Epithelial cell of proximal tubule (primary cell): Measurements from ENCODE around the gene TFPI. TPM values are rescaled to one million over a fixed set of nuclear protein-coding genes. Genes with fewer than 3 reads are reported as not detected.
"Not testable (repeated sequence)": the region's sequence is repeated elsewhere in the genome, so short reads cannot be mapped to it uniquely, and the experiment has no call there.

Experiments used
- DNase-seq: peaks from one replicate; pipeline ENCODE4 v3.0.0-alpha.2; 2011; ENCODE audit warnings: low read depth
- H3K4me3 ChIP-seq: 2 replicates; pipeline ENCODE4 v1.5.1; 2011; ENCODE audit warnings: low read depth, mild to moderate bottlenecking, low read length
- total RNA-seq: library from RNA; depleted of rRNA; stranded (reverse); fragments of >200 nt; gene quantifications from 2 replicates; pipeline ENCODE4 v1.2.3, GENCODE V29; 2015
- TF ChIP-seq, protein P1 (sequence below): conservative IDR thresholded peaks from 2 replicates; pipeline ENCODE4 v1.5.1; 2012; ENCODE audit warnings: low read depth, mild to moderate bottlenecking, low read length

The TFPI gene
- total RNA-seq, 1 donor from 2014 or later: 99.7 TPM

DNA sequence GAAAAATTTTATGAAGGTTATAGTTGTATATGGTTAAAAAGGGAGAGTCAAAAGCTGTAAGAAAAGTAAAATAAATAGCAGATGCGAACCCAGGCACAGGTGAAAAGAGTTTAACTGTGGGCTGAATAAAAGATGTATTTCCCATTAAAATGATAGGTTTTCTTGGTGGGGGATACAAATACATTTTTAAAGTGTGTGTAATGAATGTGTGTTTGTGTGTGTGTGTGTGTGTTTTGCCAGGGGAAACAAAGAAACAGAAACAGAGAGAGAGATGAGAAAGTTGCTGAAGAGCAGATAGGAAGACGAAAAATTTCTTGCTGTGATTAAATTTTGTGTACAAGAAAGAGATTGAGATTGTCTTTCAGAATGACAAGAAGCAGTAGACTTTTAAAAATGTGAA is 12.1 kb downstream of the TFPI start:
- DNase-seq: no peak
- no peak overlapping the region for H3K4me3 ChIP-seq
- TF ChIP-seq, protein P1, sequence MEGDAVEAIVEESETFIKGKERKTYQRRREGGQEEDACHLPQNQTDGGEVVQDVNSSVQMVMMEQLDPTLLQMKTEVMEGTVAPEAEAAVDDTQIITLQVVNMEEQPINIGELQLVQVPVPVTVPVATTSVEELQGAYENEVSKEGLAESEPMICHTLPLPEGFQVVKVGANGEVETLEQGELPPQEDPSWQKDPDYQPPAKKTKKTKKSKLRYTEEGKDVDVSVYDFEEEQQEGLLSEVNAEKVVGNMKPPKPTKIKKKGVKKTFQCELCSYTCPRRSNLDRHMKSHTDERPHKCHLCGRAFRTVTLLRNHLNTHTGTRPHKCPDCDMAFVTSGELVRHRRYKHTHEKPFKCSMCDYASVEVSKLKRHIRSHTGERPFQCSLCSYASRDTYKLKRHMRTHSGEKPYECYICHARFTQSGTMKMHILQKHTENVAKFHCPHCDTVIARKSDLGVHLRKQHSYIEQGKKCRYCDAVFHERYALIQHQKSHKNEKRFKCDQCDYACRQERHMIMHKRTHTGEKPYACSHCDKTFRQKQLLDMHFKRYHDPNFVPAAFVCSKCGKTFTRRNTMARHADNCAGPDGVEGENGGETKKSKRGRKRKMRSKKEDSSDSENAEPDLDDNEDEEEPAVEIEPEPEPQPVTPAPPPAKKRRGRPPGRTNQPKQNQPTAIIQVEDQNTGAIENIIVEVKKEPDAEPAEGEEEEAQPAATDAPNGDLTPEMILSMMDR: no peak

DNA sequence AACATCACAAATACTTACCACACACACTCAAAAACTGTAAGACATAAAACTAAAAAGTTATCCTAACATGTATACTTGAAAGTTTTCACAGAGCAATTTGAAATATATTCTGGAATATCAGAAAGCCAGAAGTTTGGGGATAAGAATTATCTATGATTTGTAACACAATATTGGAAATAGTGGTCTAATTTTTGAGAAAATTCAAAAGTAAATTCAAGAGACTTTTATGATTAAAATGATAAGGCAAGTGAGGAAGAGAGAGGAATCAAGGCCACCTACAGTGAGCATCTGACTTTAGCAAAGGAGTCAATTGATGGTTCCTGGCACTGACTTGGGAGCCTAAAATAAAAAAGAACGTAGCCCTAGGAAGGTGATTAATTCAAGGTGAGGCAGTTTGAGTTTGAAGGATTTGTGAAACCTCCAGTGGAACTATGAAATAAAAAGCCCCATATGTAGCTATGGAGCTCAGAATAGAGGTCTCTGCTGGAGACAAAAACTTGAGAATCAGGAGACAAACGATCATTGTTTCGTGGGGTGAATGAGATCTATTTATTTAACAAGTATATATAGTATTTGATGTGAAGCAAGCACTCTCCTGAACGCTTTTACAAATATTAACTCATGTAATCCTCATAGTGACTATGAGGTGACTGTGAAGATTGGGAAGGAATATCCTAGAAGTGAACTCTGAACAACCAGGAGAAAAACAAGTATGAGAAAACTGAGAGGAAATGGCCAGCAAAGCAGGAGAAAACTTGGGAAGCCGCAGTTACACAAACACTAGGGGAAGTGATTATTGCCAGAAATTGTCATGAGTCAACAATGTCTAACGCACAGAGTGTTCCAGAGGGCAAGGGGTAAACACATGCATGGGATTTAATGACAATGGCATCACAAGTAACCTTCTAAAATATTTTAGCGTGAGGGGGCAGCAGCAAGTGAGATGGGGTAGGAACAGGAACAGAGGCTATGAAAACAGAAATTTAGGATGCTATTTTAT is 12.8 kb downstream of the TFPI start:
- peak overlapping the region; percentile 9 for H3K4me3 ChIP-seq
- TF ChIP-seq, protein P1: no peak
- DNase-seq: peak; percentile 81

DNA sequence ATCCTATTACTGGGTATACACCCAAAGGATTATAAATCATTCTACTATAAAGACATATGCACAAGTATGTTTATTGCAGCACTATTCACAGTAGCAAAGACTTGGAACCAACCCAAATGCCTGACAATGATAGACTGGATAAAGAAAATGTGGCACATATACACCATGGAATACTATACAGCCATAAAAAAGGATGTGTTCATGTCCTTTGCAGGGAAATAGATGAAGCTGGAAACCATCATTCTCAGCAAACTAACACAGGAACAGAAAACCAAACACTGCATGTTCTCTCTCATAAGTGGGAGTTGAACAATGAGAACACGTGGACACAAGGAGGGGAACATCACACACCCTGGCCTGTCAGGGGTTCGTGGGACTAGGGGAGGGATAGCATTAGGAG is 16.0 kb downstream of the TFPI start:
- not testable (repeated sequence) for H3K4me3 ChIP-seq, DNase-seq

DNA sequence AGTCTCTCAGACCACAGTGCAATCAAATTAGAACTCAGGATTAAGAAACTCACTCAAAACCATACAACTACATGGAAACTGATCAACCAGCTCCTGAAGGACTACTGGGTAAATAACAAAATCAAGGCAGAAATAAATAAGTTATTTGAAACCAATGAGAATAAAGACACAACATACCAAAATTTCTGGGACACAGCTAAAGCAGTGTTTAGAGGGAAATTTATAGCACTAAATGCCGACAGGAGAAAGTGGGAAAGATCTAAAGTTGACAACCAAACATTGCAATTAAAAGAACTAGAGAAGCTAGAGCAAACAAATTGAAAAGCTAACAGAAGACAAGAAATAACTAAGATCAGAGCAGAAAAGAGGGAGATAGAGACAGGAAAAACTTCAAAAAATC is 18.9 kb downstream of the TFPI start:
- not testable (repeated sequence) for DNase-seq, H3K4me3 ChIP-seq

DNA sequence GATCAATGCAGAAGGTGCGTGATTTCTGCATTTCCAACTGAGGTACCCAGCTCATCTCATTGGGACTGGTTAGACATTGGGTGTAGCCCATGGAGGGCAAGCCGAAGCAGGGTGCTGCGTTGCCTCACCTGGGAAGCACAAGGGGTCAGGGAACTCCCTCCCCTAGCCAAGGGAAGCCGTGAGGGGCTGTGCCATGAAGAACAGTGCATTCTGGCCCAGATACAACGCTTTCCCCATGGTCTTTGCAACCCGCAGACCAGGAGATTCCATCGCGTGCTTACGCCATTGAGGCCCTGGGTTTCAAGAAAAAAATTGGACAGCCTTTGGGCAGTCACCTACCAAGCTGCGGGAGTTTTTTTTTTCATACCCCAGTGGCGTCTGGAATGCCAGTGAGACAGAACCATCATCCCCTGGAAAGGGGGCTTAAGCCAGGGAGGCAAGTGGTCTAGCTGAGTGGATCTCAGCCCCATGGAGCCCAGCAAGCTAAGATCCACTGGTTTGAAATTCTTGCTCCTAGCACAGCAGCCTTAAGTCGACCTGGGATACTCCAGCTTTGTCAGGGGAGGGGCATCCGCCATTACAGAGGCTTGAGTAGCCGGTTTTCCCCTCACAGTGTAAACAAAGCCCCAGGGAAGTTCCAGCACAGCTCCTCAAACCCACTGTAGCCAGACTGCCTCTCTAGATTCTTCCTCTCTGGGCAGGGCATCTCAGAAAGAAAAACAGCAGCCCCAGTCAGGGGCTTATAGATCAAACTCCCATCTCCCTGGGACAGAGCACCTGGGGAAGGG is 21.7 kb downstream of the TFPI start:
- no peak for DNase-seq

DNA sequence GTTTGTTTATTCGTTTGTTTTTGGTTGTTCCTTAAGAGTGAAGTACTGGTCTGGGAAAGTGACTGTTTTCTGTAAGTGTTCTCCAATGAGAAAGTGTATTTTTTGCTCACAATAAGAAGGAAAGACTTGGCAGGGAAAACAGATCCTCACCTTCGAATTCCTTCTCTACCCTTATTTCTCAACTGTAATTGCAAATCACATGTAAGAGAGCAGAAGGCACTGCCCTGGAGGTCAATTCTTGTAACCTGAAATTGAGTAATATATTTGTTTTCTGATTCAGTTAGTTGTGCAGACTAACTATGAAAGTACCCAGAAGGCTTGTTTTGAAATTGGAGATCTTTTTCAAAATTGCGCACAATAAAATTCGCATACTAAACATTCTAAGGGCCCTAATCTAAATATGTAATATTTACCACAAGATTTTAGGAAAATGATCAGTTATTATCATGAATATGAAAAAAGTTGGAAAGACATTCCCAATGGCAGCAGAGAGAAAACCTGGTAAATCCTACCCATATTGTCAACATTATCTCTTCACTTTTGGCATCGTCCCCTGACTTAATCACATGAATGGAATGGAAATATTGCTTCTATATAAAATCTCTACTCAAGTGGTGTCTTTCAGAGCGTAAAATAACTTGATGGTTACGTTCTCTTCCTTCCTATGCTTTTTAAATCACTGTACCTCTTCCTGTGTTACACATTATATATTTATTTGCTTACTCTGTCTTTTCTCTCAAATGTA is 24.1 kb downstream of the TFPI start:
- no peak for DNase-seq
- TF ChIP-seq, protein P1: no peak
- no peak overlapping the region for H3K4me3 ChIP-seq

More for the DNA sequence above, 21.7 kb downstream of the TFPI start:
- TF ChIP-seq, protein P1: no peak
- H3K4me3 ChIP-seq: no peak overlapping the region

DNA sequence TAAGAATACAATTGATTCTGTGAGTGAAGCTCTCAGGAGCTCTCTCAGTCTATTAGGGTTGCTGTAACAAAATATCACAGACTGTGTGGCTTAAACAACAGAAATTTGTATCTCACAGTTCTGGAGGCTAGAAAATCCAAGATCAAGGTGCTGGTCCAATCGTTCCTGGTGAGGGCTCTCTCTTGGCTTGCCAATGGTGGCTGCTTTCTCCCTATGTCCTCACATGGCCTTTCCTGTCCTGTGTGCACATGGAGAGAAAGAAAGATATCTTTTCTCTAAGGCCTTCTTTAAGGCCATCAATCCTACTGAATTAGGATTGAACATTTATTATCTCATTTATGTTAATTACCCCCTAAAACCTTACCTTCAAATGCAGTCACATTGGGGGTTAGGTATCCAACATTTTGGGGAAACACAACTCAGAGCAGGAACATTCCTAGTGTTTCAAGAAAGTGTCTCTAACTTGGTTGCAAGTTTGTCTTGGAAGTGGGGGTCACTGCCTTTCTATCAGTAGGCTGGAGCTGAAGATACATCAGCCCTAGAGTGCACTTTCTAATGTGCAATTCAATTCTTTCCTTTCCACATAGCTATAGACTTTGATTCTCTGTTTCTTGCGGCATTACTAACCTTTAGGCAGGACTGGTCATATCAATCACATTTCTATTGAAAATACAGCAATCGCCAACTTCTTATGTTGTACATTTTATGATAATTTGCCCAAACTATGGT is 24.8 kb downstream of the TFPI start:
- TF ChIP-seq, protein P1: no peak
- DNase-seq: no peak
- no peak overlapping the region for H3K4me3 ChIP-seq
